ENCODE data around the gene ZCCHC10. TPM values are rescaled to one million over a fixed set of nuclear protein-coding genes. Genes with fewer than 3 reads are reported as not detected.
"Not testable (repeated sequence)": the region's sequence is repeated elsewhere in the genome, so short reads cannot be mapped to it uniquely, and the experiment has no call there.

ZCCHC10 gene
- total and polyA plus RNA-seq, 2 donors from 2014 or later, result 19.9 to 32.7 TPM

- Histone ChIP-seq H3K4me3 (ENCODE audit: low read length in 3 of 3) (no peak overlapping the region), H3K9me3 (ENCODE audit: control insufficient read depth in 2 of 3, insufficient read depth in 1 of 3, low read length in 3 of 3) (no peaks in the 10 kb centered on the region), H3K27me3 (ENCODE audit: control insufficient read depth, insufficient read depth, low read length) (no peaks in the 10 kb centered on the region), H3K9ac (ENCODE audit: low read length in 3 of 3) (no peak overlapping the region), H3K4me1 (ENCODE audit: control insufficient read depth in 2 of 3, insufficient read depth in 2 of 3, low read depth in 1 of 3, low read length in 3 of 3) (peaks cover 0 to 3% (median 0%) of the 10 kb centered on the region in 3 donors), H3K27ac (ENCODE audit: low read depth in 2 of 2, low read length in 2 of 2) (no peak overlapping the region), H3K36me3 (ENCODE audit: control insufficient read depth in 2 of 3, insufficient read depth in 3 of 3, low read length in 3 of 3) (no peaks in the 10 kb centered on the region)
- DNase-seq, result no peak
- intact Hi-C loops (cut with DNase I), result no loop called here
- FAIRE-seq, result no peak
- no peak for TF ChIP-seq CTCF (IDR thresholded peaks at IDR 0.05; ENCODE audit: borderline replicate concordance, extremely low read depth, insufficient read depth)
Measured at GRCh38 chr5:133029416-133029815, 3.1 kb upstream of the ZCCHC10 start.

- no peak for FAIRE-seq
- intact Hi-C loops (cut with DNase I), result no loop called here
Measured at GRCh38 chr5:133026664-133027153, 360 bp upstream of the ZCCHC10 start.

GRCh38 chr5:133019471-133019870, 6.9 kb downstream of the ZCCHC10 start:
- H3K4me1 ChIP-seq (ENCODE audit: control insufficient read depth in 2 of 3, insufficient read depth in 2 of 3, low read depth in 1 of 3, low read length in 3 of 3); H3K27me3 ChIP-seq (ENCODE audit: control insufficient read depth, insufficient read depth, low read length); H3K27ac ChIP-seq (ENCODE audit: low read depth in 2 of 2, low read length in 2 of 2); H3K36me3 ChIP-seq (ENCODE audit: control insufficient read depth in 2 of 3, insufficient read depth in 3 of 3, low read length in 3 of 3); H3K4me3 ChIP-seq (ENCODE audit: low read length in 3 of 3); H3K9me3 ChIP-seq (ENCODE audit: control insufficient read depth in 2 of 3, insufficient read depth in 1 of 3, low read length in 3 of 3); H3K9ac ChIP-seq (ENCODE audit: low read length in 3 of 3); intact Hi-C loops (cut with DNase I); FAIRE-seq; DNase-seq: not testable (repeated sequence)

More at GRCh38 chr5:133026664-133027153, 360 bp upstream of the ZCCHC10 start:
- Histone ChIP-seq H3K27me3 (ENCODE audit: control insufficient read depth, insufficient read depth, low read length) (no peaks in the 10 kb centered on the region), H3K9me3 (ENCODE audit: control insufficient read depth in 2 of 3, insufficient read depth in 1 of 3, low read length in 3 of 3) (no peaks in the 10 kb centered on the region), H3K4me1 (ENCODE audit: control insufficient read depth in 2 of 3, insufficient read depth in 2 of 3, low read depth in 1 of 3, low read length in 3 of 3) (peaks cover 0 to 3% (median 0%) of the 10 kb centered on the region in 3 donors), H3K27ac (ENCODE audit: low read depth in 2 of 2, low read length in 2 of 2) (peak overlapping the region; percentile 25 to 61), H3K9ac (ENCODE audit: low read length in 3 of 3) (peak overlapping the region in 2 of 3 donors; percentile 56 to 62), H3K36me3 (ENCODE audit: control insufficient read depth in 2 of 3, insufficient read depth in 3 of 3, low read length in 3 of 3) (no peaks in the 10 kb centered on the region), H3K4me3 (ENCODE audit: low read length in 3 of 3) (peak overlapping the region; percentile 67 to 97 (median 83))
- TF ChIP-seq CTCF (IDR thresholded peaks at IDR 0.05; ENCODE audit: borderline replicate concordance, extremely low read depth, insufficient read depth), result no peak
- DNase-seq, result no peak

- no peaks in the 10 kb centered on the region for H3K27me3 ChIP-seq (ENCODE audit: control insufficient read depth, insufficient read depth, low read length)
- H3K4me1 ChIP-seq (ENCODE audit: control insufficient read depth in 2 of 3, insufficient read depth in 2 of 3, low read depth in 1 of 3, low read length in 3 of 3), result peaks cover 0 to 4% (median 2%) of the 10 kb centered on the region in 3 donors
- no peak overlapping the region for H3K9ac ChIP-seq (ENCODE audit: low read length in 3 of 3)
- no peak overlapping the region for H3K27ac ChIP-seq (ENCODE audit: low read depth in 2 of 2, low read length in 2 of 2)
- no peak for DNase-seq
- no peak for FAIRE-seq
- H3K9me3 ChIP-seq (ENCODE audit: control insufficient read depth in 2 of 3, insufficient read depth in 1 of 3, low read length in 3 of 3), result no peaks in the 10 kb centered on the region
- H3K4me3 ChIP-seq (ENCODE audit: low read length in 3 of 3), result no peak overlapping the region
- peaks cover 2 to 8% (median 2%) of the 10 kb centered on the region in 3 donors for H3K36me3 ChIP-seq (ENCODE audit: control insufficient read depth in 2 of 3, insufficient read depth in 3 of 3, low read length in 3 of 3)
- intact Hi-C loops (cut with DNase I), result no loop called here
- TF ChIP-seq CTCF (IDR thresholded peaks at IDR 0.05; ENCODE audit: borderline replicate concordance, extremely low read depth, insufficient read depth), result no peak
Measured at GRCh38 chr5:133017964-133018363, 8.4 kb downstream of the ZCCHC10 start.

Measured in kidney (tissue), 14 donors.